GM23338 (cell line): Measurements from ENCODE around the gene SUCNR1.

Source experiments
- CTCF ChIP-seq, 2 experiments: fragments of 200-600 bp in 1 of 2; sonication (generic) in 1 of 2; conservative IDR thresholded peaks; 2 replicates each; pipeline versions ENCODE4 v1.5.1 to v1.6.1; 2016 to 2017; ENCODE audit warnings: antibody characterized with exemption in 2 of 2, low read depth in 2 of 2, mild to moderate bottlenecking in 2 of 2, moderate library complexity in 1 of 2
- EZH2 ChIP-seq: fragments of 200-600 bp; sonication (generic); IDR thresholded peaks from one replicate; pipeline ENCODE4 v1.8.0; 2017; ENCODE audit warnings: antibody characterized with exemption, mild to moderate bottlenecking, low read depth; ENCODE audit not compliant: unreplicated experiment
- POLR2AphosphoS5 ChIP-seq: IDR thresholded peaks from 2 replicates; pipeline ENCODE4 v1.6.1; 2016; ENCODE audit warnings: antibody characterized with exemption, low read depth
- REST ChIP-seq: IDR thresholded peaks from one replicate; pipeline ENCODE4 v1.6.1; 2018; ENCODE audit warnings: antibody characterized with exemption; ENCODE audit not compliant: unreplicated experiment
- STAT1 ChIP-seq: IDR thresholded peaks from one replicate; pipeline ENCODE4 v1.6.1; 2016; ENCODE audit warnings: antibody characterized with exemption; ENCODE audit not compliant: unreplicated experiment

- no peak for TF ChIP-seq CTCF (conservative IDR thresholded peaks at IDR 0.05; ENCODE audit: low read depth in 2 of 2)
- TF ChIP-seq REST, result no peak
- TF ChIP-seq POLR2AphosphoS5, result no peak
- TF ChIP-seq STAT1, result no peak
- no peak for TF ChIP-seq EZH2
These were observed 23.0 kb downstream of the SUCNR1 start for GRCh38 chr3:151896246-151897012.
